ENCODE results near the gene PPP1R12C. TPM values are rescaled to one million over a fixed set of nuclear protein-coding genes. Genes with fewer than 3 reads are reported as not detected.

Gene PPP1R12C
- total RNA-seq, result 10 to 100 TPM; 22.6 to 28.2 (median 26.2) TPM

- Histone ChIP-seq H3K4me1 (peaks cover 35 to 49% of the 10 kb centered on the region in 2 donors), H3K27me3 (no peaks in the 10 kb centered on the region), H3K36me3 (peaks cover 0 to 4% of the 10 kb centered on the region in 2 donors), H3K4me3 (peak within 1 kb of the TSS; percentile 80 to 90 (median 85)), H3K9me3 (no peaks in the 10 kb centered on the region), H3K27ac (peak within 1 kb of the TSS; percentile 74 to 88 (median 86))
- in situ Hi-C loops (cut with MboI; ENCODE audit: low sequenced_read_pairs in 4 of 4) (loop anchor here in 1 of 4 donors (25.0 kb wide), 1 partner anchor 1005 kb away; the partner anchor contains the start of genes NDUFA3, OSCAR, PRPF31 and TFPT), intact Hi-C loops (cut with DNase I; ENCODE audit: low total_unique reads) (loop anchor here (1.0 to 10.0 kb wide), 6 partner anchors 28 to 558 kb away; partner anchors contain the start of genes EPN1, FIZ1, PPP6R1 and RPL28)
- peak; percentile 3 to 11 for ATAC-seq
- peak; percentile 55 to 67 for TF ChIP-seq POLR2A (IDR thresholded peaks at IDR 0.05)
- TF ChIP-seq CTCF (IDR thresholded peaks at IDR 0.05 in 4 of 5, conservative IDR thresholded peaks at IDR 0.05 in 1 of 5), result no peak
- no peak for DNase-seq
These were observed at the start of gene PPP1R12C for GRCh38 chr19:55116859-55117662. PPP1R12C (minus strand) TSS chr19:55117637; CDS start chr19:55117543, 94 bp downstream.

- Histone ChIP-seq H3K27me3 (peaks cover 49 to 58% (median 52%) of the 10 kb centered on the region in 3 donors), H3K27ac (peak within 1 kb of the TSS in 1 of 4 donors; percentile 30)
- intact Hi-C loops (cut with DNase I; ENCODE audit: low total_unique reads), result no loop called here
These were observed 49.3 kb upstream of the PPP1R12C start, which contains the start of gene DNAAF3 for GRCh38 chr19:55166530-55167268. DNAAF3 (minus strand) TSS chr19:55166613; CDS start chr19:55166413, 200 bp downstream.

GRCh38 chr19:55165952-55166529 is 48.6 kb upstream of the PPP1R12C start:
- H3K36me3 ChIP-seq, result no peaks in the 10 kb centered on the region
- peak in 2 of 5 experiments; percentile 22 to 42 for TF ChIP-seq CTCF (IDR thresholded peaks at IDR 0.05 in 4 of 5, conservative IDR thresholded peaks at IDR 0.05 in 1 of 5)
- no peak for TF ChIP-seq POLR2A (IDR thresholded peaks at IDR 0.05)
- intact Hi-C loops (cut with DNase I; ENCODE audit: low total_unique reads), result no loop called here
- peak overlapping the region in 1 of 4 donors; percentile 30 for H3K27ac ChIP-seq
- peaks cover 49 to 58% (median 53%) of the 10 kb centered on the region in 3 donors for H3K27me3 ChIP-seq
- DNase-seq, result peak in 1 of 2 donors; percentile 65
- no peaks in the 10 kb centered on the region for H3K9me3 ChIP-seq
- ATAC-seq, result peak; percentile 61 to 66
- peaks cover 3 to 5% of the 10 kb centered on the region in 2 donors for H3K4me1 ChIP-seq
- H3K4me3 ChIP-seq, result peak overlapping the region; percentile 55 to 65 (median 59)
- in situ Hi-C loops (cut with MboI; ENCODE audit: low sequenced_read_pairs in 4 of 4), result loop anchor here in 1 of 4 donors (10.0 kb wide), 1 partner anchor 81 kb away; no protein-coding TSS in a partner anchor

More at GRCh38 chr19:55166530-55167268, 49.3 kb upstream of the PPP1R12C start, which contains the start of gene DNAAF3:
- no peaks in the 10 kb centered on the region for H3K36me3 ChIP-seq
- TF ChIP-seq POLR2A (IDR thresholded peaks at IDR 0.05) (no peak), CTCF (IDR thresholded peaks at IDR 0.05 in 4 of 5, conservative IDR thresholded peaks at IDR 0.05 in 1 of 5) (peak in 1 of 5 experiments; percentile 14)
- H3K9me3 ChIP-seq, result no peaks in the 10 kb centered on the region
- ATAC-seq, result peak; percentile 99 to 100
- H3K4me1 ChIP-seq, result peaks cover 3 to 5% of the 10 kb centered on the region in 2 donors
- peak within 1 kb of the TSS; percentile 55 to 65 (median 59) for H3K4me3 ChIP-seq
- in situ Hi-C loops (cut with MboI; ENCODE audit: low sequenced_read_pairs in 4 of 4), result loop anchor here in 1 of 4 donors (10.0 kb wide), 1 partner anchor 82 kb away; no protein-coding TSS in a partner anchor
- peak; percentile 93 to 95 for DNase-seq

Measured in gastrocnemius medialis (tissue), 4 donors.